CD4-positive, CD25-positive, alpha-beta regulatory T cell (primary cell): Measurements from ENCODE around the gene TENM4. TPM values are rescaled to one million over a fixed set of nuclear protein-coding genes. Genes with fewer than 3 reads are reported as not detected.

Experiments
- ATAC-seq, 2 donors: fragments of 150-1000 bp; cut with Tn5 transposase; one replicate each; pipeline ENCODE4 v1.10.0; 2021; ENCODE audit warnings: low read depth in 2 of 2, moderate number of reproducible peaks in 2 of 2, moderate library complexity in 1 of 2
- DNase-seq, 3 donors: peaks; one replicate each; pipeline versions ENCODE4 v3.0.0 to v3.0.0-alpha.2; 2012 to 2022; ENCODE audit warnings: mixed read lengths in 1 of 3
- H3K27ac ChIP-seq: one replicate; pipeline ENCODE4 v1.7.0; 2013; ENCODE audit warnings: mild to moderate bottlenecking, low read length; ENCODE audit not compliant: insufficient read depth, poor library complexity, severe bottlenecking
- H3K27me3 ChIP-seq: one replicate; pipeline ENCODE4 v1.7.0; 2013; ENCODE audit warnings: low read length; ENCODE audit not compliant: control insufficient read depth, insufficient read depth
- H3K36me3 ChIP-seq: one replicate; pipeline ENCODE4 v1.7.0; 2013; ENCODE audit warnings: mild to moderate bottlenecking, low read length, moderate library complexity; ENCODE audit not compliant: control insufficient read depth, insufficient read depth
- H3K4me1 ChIP-seq: 2 replicates; pipeline ENCODE4 v1.7.0; 2013; ENCODE audit warnings: mild to moderate bottlenecking, low read length; ENCODE audit not compliant: insufficient read depth, control insufficient read depth, poor library complexity, severe bottlenecking
- H3K4me3 ChIP-seq: one replicate; pipeline ENCODE4 v1.7.0; 2013; ENCODE audit warnings: low read depth, mild to moderate bottlenecking, low read length, moderate library complexity
- H3K9me3 ChIP-seq, 2 experiments: 1 replicate in 1 of 2; 2 replicates in 1 of 2; pipeline ENCODE4 v1.7.0; 2013; ENCODE audit warnings: low read length in 2 of 2, mild to moderate bottlenecking in 1 of 2, moderate library complexity in 1 of 2; ENCODE audit not compliant: control insufficient read depth in 2 of 2
- H3K27ac Mint-ChIP-seq, 3 donors: one replicate each; pipeline ENCODE4 v1.8.0; 2020 to 2022; ENCODE audit warnings: mild to moderate bottlenecking in 3 of 3, mixed read lengths in 3 of 3, moderate library complexity in 2 of 3
- H3K27me3 Mint-ChIP-seq: one replicate; pipeline ENCODE4 v1.8.0; 2022; ENCODE audit warnings: mild to moderate bottlenecking, mixed read lengths
- H3K36me3 Mint-ChIP-seq: one replicate; pipeline ENCODE4 v1.8.0; 2020; ENCODE audit warnings: mixed read lengths
- H3K4me1 Mint-ChIP-seq, 4 donors: one replicate each; pipeline ENCODE4 v1.8.0; 2020 to 2022; ENCODE audit warnings: mixed read lengths in 4 of 4, mild to moderate bottlenecking in 1 of 4
- H3K4me3 Mint-ChIP-seq, 4 donors: one replicate each; pipeline ENCODE4 v1.8.0; 2020 to 2022; ENCODE audit warnings: mild to moderate bottlenecking in 4 of 4, mixed read lengths in 4 of 4, moderate library complexity in 3 of 4
- H3K9me3 Mint-ChIP-seq, 7 donors: one replicate each; pipeline ENCODE4 v1.8.0; 2020 to 2022; ENCODE audit warnings: mixed read lengths in 7 of 7, mild to moderate bottlenecking in 3 of 7, moderate library complexity in 2 of 7
- polyA plus RNA-seq, 4 donors: library from polyadenylated mRNA; unstranded; fragments of 300-500 nt; fragmentation: Illumina TruSeq; gene quantifications; one replicate each; pipeline ENCODE4 v1.2.3, GENCODE V29; 2021
- total RNA-seq: library from RNA; stranded (reverse); gene quantifications from one replicate; pipeline ENCODE4 v1.2.3, GENCODE V29; 2022

Gene TENM4
- total and polyA plus RNA-seq, 5 donors from 2014 or later, result 0.02 TPM; not detected in 4

GRCh38 chr11:79049741-79050179 is 391.1 kb downstream of the TENM4 start:
- Histone ChIP-seq H3K4me3 (no peak overlapping the region), H3K4me1 (no peaks in the 10 kb centered on the region), H3K27me3 (no peaks in the 10 kb centered on the region), H3K9me3 (no peaks in the 10 kb centered on the region), H3K27ac (no peak overlapping the region), H3K36me3 (no peaks in the 10 kb centered on the region)
- Mint-ChIP-seq H3K27ac (no peak overlapping the region), H3K27me3 (no peaks in the 10 kb centered on the region), H3K36me3 (no peaks in the 10 kb centered on the region), H3K4me3 (no peak overlapping the region), H3K4me1 (no peaks in the 10 kb centered on the region), H3K9me3 (no peaks in the 10 kb centered on the region)
- DNase-seq, result no peak
- no peak for ATAC-seq

GRCh38 chr11:79047980-79048379 is 392.9 kb downstream of the TENM4 start:
- no peak overlapping the region for H3K27ac ChIP-seq
- no peak overlapping the region for H3K27ac Mint-ChIP-seq
- no peaks in the 10 kb centered on the region for H3K4me1 ChIP-seq
- no peaks in the 10 kb centered on the region for H3K4me1 Mint-ChIP-seq
- no peak for DNase-seq
- no peaks in the 10 kb centered on the region for H3K27me3 ChIP-seq
- no peaks in the 10 kb centered on the region for H3K9me3 ChIP-seq
- ATAC-seq, result no peak
- no peak overlapping the region for H3K4me3 Mint-ChIP-seq
- H3K4me3 ChIP-seq, result no peak overlapping the region
- no peaks in the 10 kb centered on the region for H3K27me3 Mint-ChIP-seq
- H3K36me3 ChIP-seq, result no peaks in the 10 kb centered on the region
- H3K36me3 Mint-ChIP-seq, result no peaks in the 10 kb centered on the region
- peaks cover 0 to 3% (median 0%) of the 10 kb centered on the region in 7 donors for H3K9me3 Mint-ChIP-seq

- H3K4me1 Mint-ChIP-seq, result no peaks in the 10 kb centered on the region
- Histone ChIP-seq H3K4me1 (no peaks in the 10 kb centered on the region), H3K27ac (no peak overlapping the region), H3K36me3 (no peaks in the 10 kb centered on the region), H3K4me3 (no peak overlapping the region), H3K27me3 (no peaks in the 10 kb centered on the region), H3K9me3 (no peaks in the 10 kb centered on the region)
- no peak overlapping the region for H3K27ac Mint-ChIP-seq
- no peak overlapping the region for H3K4me3 Mint-ChIP-seq
- no peaks in the 10 kb centered on the region for H3K36me3 Mint-ChIP-seq
- H3K9me3 Mint-ChIP-seq, result peaks cover 0 to 4% (median 0%) of the 10 kb centered on the region in 7 donors
- DNase-seq (no peak), ATAC-seq (no peak)
- no peaks in the 10 kb centered on the region for H3K27me3 Mint-ChIP-seq
These were observed 393.5 kb downstream of the TENM4 start for GRCh38 chr11:79047321-79047720.

DNA sequence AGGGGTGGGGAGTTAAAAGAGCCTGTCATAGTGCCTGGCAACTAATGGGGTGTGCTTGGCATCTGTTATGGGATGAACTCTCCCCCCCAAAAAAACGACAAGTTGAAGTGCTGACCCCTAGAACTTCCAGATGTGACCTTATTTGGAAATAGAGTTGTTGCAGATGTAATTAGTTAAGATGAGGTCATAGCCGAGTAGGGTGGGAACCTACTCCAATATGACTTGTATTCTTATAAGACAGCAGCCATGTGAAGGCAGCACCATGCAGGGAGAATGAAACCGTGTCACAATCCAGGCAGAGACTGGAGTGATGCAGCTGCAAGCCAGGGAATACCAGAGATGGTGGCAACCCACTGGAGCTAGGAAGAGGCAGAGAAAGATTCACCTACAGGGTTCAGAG is 394.5 kb downstream of the TENM4 start:
- Histone ChIP-seq H3K27ac (no peak overlapping the region), H3K4me1 (no peaks in the 10 kb centered on the region), H3K9me3 (no peaks in the 10 kb centered on the region), H3K36me3 (no peaks in the 10 kb centered on the region), H3K4me3 (no peak overlapping the region), H3K27me3 (no peaks in the 10 kb centered on the region)
- DNase-seq (no peak), ATAC-seq (no peak)
- Mint-ChIP-seq H3K27me3 (peaks cover 5% of the 10 kb centered on the region), H3K4me1 (no peaks in the 10 kb centered on the region), H3K36me3 (no peaks in the 10 kb centered on the region), H3K4me3 (no peak overlapping the region), H3K27ac (no peak overlapping the region), H3K9me3 (peaks cover 0 to 4% (median 0%) of the 10 kb centered on the region in 7 donors)

DNA sequence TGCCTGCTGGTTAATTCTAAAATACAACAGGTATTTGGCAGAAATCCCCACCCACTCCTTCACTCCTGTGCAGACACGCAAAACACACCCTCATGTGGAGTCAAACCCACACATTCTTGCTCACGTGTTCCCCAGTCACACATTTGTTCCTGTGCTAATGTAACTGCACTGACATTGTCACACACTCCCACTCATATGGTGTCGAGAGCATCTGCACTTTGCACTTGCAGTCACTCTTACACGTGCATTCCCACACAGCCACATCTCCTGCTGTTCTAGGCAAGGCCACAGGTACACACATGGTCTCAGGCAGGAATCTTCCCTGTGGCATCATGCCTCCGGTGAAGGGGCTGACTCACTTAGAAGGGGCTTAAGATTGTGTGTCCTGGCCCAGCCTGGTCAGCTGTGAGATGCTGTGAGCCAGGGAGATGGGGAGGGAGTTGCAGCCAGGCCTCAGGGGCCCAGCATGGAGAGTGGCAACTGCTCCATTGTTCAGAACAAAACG is 395.0 kb downstream of the TENM4 start:
- no peak overlapping the region for H3K27ac ChIP-seq
- no peak overlapping the region for H3K27ac Mint-ChIP-seq
- H3K4me1 Mint-ChIP-seq, result no peaks in the 10 kb centered on the region
- H3K9me3 Mint-ChIP-seq, result peaks cover 0 to 4% (median 0%) of the 10 kb centered on the region in 7 donors
- no peaks in the 10 kb centered on the region for H3K36me3 Mint-ChIP-seq
- H3K4me3 Mint-ChIP-seq, result no peak overlapping the region
- H3K27me3 ChIP-seq, result no peaks in the 10 kb centered on the region
- no peak for ATAC-seq
- peaks cover 5% of the 10 kb centered on the region for H3K27me3 Mint-ChIP-seq
- no peaks in the 10 kb centered on the region for H3K4me1 ChIP-seq
- H3K4me3 ChIP-seq, result no peak overlapping the region
- no peak for DNase-seq
- no peaks in the 10 kb centered on the region for H3K36me3 ChIP-seq
- H3K9me3 ChIP-seq, result no peaks in the 10 kb centered on the region

- no peak overlapping the region for H3K27ac Mint-ChIP-seq
- H3K9me3 Mint-ChIP-seq, result peaks cover 0 to 4% (median 0%) of the 10 kb centered on the region in 7 donors
- H3K27me3 Mint-ChIP-seq, result peaks cover 5% of the 10 kb centered on the region
- ATAC-seq (no peak), DNase-seq (no peak)
- no peaks in the 10 kb centered on the region for H3K27me3 ChIP-seq
- no peaks in the 10 kb centered on the region for H3K4me1 ChIP-seq
- no peaks in the 10 kb centered on the region for H3K36me3 ChIP-seq
- H3K27ac ChIP-seq, result no peak overlapping the region
- H3K9me3 ChIP-seq, result no peaks in the 10 kb centered on the region
- H3K4me1 Mint-ChIP-seq, result no peaks in the 10 kb centered on the region
- H3K4me3 Mint-ChIP-seq, result no peak overlapping the region
- no peak overlapping the region for H3K4me3 ChIP-seq
- no peaks in the 10 kb centered on the region for H3K36me3 Mint-ChIP-seq
These were observed 395.6 kb downstream of the TENM4 start for GRCh38 chr11:79045018-79045799.

- H3K27ac ChIP-seq, result no peak overlapping the region
- H3K4me3 Mint-ChIP-seq, result no peak overlapping the region
- H3K4me1 Mint-ChIP-seq, result no peaks in the 10 kb centered on the region
- peaks cover 5% of the 10 kb centered on the region for H3K27me3 Mint-ChIP-seq
- H3K4me1 ChIP-seq, result no peaks in the 10 kb centered on the region
- H3K4me3 ChIP-seq, result no peak overlapping the region
- ATAC-seq (no peak), DNase-seq (no peak)
- H3K27ac Mint-ChIP-seq, result no peak overlapping the region
- H3K9me3 ChIP-seq, result no peaks in the 10 kb centered on the region
- H3K36me3 Mint-ChIP-seq, result no peaks in the 10 kb centered on the region
- no peaks in the 10 kb centered on the region for H3K36me3 ChIP-seq
- peaks cover 0 to 4% (median 0%) of the 10 kb centered on the region in 7 donors for H3K9me3 Mint-ChIP-seq
- H3K27me3 ChIP-seq, result no peaks in the 10 kb centered on the region
These were observed 396.6 kb downstream of the TENM4 start for GRCh38 chr11:79044201-79044600.

GRCh38 chr11:79043726-79044125 is 397.1 kb downstream of the TENM4 start:
- Mint-ChIP-seq H3K4me1 (no peaks in the 10 kb centered on the region), H3K4me3 (no peak overlapping the region)
- H3K27ac ChIP-seq, result no peak overlapping the region

More at GRCh38 chr11:79043726-79044125, 397.1 kb downstream of the TENM4 start:
- no peaks in the 10 kb centered on the region for H3K36me3 ChIP-seq
- no peaks in the 10 kb centered on the region for H3K27me3 ChIP-seq
- no peaks in the 10 kb centered on the region for H3K9me3 ChIP-seq
- H3K4me3 ChIP-seq, result no peak overlapping the region
- Mint-ChIP-seq H3K9me3 (peaks cover 0 to 4% (median 0%) of the 10 kb centered on the region in 7 donors), H3K27me3 (peaks cover 5% of the 10 kb centered on the region), H3K27ac (no peak overlapping the region), H3K36me3 (no peaks in the 10 kb centered on the region)
- DNase-seq, result no peak
- H3K4me1 ChIP-seq, result no peaks in the 10 kb centered on the region
- no peak for ATAC-seq
